Muscle of back (tissue), 11 donors: ENCODE measurements around the gene PARD6G. TPM values are rescaled to one million over a fixed set of nuclear protein-coding genes. Genes with fewer than 3 reads are reported as not detected.

Experiments
- DNase-seq, 3 donors: peaks; one replicate each; pipeline versions ENCODE4 v3.0.0 to v3.0.0-alpha.2; 2013
- polyA plus RNA-seq, 10 donors: library from polyadenylated mRNA; unstranded; fragments of 120-200 nt; gene quantifications; one replicate each; pipeline ENCODE4 v1.2.1, GENCODE V29; 2013; ENCODE audit not compliant: insufficient read length in 10 of 10

PARD6G gene
- polyA plus RNA-seq, 10 donors = 4.4 to 12.7 (median 5.4) TPM

DNA sequence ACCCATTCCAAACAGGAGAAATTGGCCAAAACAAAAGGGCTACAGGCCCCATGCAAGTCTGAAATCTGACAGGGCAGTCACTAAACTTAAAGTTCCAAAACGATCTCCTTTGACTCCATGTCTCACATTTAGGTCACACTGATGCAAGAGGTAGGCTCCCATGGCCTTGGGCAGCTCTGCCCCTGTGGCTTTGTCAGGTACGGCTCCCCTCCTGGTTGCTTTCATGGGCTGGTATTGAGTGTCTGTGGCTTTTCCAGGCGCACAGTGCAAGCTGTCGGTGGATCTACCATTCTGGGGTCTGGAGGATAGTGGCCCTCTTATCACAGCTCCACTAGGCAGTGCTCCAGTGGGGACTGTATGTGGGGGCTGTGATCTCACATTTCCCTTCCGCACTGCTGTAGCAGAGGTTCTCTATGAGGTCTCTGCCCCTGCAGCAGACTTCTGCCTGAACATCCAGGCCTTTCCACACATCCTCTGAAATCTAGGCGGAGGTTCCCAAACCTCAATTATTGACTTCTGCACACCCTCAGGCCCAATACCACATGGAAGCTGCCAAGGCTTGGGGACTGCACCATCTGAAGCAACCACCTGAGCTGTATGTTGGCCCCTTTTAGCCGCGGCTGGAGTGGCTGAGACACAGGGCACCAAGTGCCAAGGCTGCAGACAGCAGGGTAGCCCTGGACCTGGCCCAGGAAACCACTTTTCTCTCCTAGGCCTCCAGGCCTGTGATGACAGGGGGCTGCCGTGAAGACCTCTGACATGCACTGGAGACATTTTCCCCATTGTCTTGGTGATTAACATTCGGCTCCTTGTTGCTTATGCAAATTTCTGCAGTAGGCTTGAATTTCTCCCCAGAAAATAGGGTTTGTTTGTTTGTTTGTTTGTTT lies 28.7 kb downstream of the PARD6G start:
- no peak for DNase-seq

DNA sequence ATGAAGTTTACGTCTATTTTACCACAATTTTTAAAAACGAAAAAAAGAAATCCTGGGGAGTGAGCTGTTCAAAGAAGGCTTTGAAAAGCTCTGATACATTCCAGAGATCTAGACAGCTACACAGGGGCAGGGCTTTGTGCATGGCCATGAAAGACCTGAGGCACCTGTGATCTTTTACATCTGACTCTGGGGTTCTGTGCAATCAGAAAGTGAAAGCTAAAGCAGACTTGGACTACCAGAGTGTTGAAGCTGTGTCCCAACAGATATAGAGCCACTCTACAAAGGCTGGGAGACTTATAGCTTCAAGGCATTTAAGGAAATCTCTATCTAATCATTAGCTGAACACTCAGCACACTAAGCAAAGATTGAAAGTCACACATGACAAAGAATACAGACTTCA lies 34.1 kb downstream of the PARD6G start:
- DNase-seq = no peak

DNA sequence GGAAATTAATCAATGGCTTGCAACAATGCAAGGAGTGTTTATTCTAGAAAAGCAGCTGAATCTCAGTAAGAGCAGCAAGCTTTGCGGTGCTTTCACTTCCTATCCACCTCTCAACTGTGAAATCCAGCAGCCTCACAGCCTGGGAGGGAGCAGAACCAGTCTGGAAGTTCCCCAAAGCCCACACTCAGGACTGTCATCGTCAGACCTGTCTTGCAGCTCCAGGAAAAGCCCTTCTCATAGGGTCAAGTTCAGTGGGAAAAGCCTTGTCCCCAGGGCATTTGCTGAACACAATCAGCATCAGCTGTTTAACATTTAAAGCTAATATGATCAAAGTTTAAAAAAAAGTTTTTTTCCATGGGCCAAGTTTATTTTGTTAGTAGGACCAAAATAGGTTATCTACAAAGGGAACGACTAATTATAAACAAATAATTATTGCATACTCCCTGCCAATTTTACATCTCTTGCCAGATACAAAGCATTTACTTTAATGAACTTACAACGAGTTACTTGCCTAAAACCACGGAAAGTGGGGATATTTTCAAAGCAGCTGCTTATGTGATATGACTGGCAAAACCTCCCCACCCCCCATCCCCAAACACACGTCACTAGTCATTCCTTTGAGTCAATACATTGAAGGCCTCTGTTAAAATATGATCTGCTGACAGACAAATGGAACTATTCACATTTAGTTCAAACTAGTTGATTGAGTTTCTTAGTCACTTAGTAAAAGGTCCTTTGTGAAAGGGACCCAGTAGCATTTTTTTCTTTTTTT lies 36.8 kb downstream of the PARD6G start:
- DNase-seq = no peak

DNA sequence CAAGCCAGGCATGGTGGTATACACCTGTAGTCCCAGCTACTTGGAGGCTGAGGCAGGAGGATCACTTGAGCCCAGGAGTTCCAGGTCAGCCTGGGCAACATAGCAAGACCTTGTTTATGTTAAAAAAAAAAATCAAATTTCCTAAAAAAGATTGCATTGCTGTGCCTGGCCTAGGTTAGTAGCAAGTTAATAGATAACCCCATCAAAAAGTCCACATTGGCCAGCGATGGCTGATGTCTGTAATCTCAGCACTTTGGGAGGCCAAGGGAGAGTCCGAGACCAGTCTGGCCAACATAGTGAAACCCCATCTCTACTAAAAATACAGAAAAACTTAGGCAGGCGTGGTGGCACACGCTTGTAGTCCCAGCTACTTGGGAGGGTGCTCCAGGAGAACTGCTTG lies 38.7 kb downstream of the PARD6G start:
- no peak for DNase-seq

DNA sequence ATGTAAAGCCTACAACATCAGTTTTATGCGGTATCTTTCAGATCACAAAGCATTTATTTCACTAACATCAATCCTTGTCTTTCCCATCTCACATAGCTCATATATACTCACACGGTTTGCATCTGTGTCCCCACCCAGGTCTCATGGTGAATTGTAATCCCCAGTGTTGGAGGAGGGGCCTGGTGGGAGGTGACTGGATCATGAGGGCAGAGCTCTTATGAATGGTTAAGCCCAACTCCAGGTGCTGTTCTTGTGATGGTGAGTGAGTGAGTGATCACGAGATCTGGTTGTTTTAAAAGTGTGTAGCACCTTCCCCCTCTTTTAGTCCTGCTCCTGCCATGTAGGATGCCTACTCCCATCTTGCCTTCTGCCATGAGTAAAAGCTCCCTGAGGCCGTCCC lies 42.0 kb downstream of the PARD6G start:
- no peak for DNase-seq

DNA sequence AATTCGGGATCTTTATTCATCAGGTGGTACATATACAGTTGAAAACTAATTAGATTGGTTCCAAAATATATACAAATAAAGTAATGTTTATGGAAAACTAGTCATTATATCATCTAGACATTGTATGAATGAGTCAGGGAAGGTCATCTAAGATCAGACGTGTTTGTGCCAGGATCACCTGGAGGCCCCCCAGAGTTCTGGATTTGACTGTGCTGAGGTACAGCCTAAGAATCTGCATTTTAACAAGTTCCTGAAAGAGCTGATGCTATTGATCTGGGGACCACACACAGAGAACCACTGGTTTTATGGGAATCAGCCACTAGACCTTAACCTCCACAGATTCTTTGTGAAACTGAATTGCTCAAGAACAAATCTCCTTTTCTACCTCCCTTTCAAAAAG lies 43.2 kb downstream of the PARD6G start:
- DNase-seq = no peak

DNA sequence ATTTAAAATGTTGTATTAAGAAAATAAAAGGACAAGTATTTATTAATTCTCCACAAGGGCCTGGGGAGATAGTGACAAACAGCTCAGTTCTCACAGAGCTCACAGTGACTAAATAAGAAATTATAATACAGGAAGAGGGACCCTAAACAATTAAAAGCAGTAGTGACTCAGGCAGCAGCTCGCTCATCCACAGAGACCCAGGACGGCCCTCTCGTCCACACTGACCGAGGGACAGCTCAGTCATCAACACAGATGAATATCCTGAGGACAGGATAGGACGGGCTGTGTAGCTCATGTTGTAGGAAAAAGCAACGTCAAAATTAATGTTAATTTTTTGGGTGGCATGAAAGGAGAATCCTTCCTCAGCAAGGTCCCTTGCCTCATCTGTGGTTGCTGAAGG lies 44.1 kb downstream of the PARD6G start:
- no peak for DNase-seq

DNA sequence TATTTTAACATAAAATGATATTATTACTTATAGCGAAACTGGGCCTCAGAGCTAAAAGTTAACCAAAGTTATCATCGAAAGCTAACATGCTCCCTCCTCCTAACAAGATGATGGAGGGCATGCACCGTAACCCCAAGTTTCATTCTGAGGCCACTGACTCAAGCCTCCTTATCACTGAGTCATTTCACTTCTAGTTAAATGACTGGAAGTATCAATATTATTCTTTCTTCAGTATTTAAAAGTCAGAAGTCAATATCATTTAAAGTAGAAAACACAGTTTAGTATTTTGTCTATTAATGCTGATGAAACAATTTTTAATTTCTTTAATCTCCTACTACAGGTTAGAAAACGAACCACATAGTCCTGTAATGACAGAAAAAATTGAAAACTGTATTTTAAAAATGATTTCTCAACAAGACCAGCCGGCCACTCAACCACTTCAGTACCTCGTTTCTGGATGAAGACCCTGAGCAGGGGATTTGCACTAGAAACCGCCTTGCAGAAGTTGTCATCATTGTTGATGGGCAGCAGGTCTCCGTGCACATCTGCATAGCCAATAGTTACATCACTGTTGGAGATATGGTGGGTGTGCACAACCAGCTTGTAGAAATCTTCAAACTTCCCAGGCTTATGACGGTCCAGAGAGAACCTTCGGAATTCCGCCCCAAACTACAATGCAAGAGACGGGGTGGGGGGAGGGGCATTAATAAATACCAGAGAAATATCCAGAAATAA lies 44.9 kb downstream of the PARD6G start:
- DNase-seq = no peak

DNA sequence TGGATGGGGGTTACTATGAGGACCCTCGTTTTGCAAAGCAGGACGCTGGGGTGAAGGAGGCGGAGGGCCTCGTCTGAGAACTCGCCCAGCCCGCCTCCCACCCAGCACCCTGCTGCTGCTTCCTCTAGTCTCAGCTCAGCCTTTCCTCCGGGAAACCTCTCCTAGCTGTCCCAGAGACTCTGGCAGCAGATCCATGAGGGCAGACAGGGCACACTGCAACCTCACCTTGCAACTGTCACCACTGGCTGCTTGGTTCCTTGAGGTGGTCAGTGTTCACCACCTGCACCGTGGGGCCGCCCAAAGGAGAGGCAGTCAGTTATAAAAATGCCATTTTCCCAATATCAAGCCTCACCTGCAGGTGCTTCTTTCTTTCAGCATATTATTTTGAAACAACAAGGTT lies 45.6 kb downstream of the PARD6G start:
- DNase-seq = no peak

DNA sequence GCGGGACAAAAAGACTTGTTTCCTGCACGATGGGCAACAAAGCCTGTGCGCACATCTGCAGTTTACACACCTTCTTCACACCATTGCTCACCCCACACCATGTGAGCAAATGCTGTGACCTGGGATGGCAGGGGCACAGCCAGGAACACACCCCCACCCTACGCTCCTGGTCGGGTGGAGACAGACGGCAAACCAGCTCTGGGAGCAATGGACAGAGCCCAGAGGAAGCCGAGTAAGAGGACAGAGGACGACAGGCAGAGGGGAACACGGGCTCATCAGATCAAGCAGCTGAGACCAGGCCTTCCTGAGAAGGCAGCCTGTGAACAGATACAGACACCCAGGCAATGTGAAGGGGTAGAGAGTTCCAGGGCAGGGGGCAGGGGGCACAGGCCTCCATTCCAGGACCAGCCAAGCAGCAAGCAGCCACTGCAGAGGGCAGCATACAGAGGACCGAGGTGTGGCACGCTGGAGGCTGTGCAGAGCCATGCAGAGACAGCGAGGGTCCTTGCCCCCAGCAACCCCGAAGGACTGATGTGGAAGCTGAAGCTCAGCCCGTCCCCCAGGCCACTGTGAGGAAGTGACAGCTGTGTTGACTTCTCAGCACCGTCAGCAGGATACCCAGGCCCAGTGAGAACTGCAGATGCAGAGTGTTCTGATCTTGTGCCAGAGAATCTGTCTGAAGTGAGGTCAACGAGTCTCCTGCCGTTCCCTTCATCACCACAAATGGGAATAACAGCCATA lies 46.2 kb downstream of the PARD6G start:
- peak in 1 of 3 donors; percentile 39 for DNase-seq

DNA sequence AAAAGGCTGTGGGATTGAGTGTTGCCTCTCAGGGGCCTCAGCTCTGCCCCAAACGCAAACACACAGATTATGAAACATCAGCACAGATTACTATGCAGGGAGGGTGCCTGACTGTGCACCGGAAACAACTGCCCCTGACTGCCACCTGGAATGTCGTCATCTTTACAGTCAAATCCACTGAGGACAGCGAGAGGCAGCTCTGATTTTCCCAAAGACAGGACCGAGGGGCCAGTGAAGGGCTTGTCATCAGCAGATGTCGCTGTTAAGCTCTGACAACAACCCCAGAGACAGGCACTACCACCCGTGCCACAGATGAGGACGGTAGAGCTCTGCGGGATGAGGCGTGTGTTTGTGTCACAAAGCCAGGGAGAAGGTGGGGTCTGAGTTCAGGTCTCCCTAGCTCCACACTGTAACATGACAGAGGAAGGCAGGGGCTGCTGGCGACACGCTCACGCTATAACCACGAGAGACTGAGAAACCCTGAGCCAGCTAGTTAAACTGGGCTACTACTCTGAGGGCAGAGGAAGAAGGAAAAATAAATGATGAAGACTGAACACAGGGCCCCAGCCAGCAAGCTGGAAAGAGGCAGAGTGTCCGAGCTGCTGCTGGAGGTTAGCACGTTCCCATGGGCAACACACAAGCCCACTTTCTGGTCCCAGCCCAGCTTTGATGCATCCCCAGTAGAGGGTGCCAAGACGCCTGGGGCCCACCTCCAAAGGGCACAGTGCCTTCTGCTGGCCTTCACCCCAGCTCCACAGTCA lies 47.0 kb downstream of the PARD6G start:
- peak in 1 of 3 donors; percentile 20 for DNase-seq

DNA sequence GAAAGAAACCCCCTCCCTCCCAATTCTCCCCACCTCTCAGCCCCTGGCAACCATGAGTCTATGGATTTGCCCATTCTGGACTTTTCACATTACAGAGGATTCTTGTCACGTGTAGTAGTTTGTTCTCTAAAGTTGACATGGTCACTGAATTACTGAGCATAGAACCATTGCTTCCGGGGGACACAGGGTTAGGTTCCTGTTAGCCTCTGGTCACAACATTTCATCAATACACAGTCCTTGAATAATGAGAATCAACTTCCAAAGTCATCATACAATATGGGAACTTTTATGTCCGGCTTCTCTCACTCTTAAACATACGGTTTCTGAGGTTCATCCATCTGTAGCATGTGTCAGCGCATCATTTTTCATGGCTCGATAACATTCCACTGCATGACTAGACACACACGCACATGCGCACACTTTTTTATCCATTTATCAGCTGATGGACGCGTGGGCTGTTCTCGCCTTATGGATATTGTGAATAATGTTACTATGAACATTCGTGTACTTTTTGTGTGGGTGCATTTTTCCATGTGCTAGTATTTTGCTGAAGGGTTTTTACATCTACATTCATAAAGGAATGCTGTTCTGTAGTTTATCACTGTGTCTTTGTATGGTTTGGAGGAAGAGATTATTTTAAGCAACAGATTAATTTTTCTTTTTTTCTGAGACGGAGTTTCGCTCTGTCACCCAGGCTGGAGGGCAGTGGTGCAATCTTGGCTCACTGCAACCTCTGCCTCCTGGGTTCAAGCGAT lies 48.1 kb downstream of the PARD6G start:
- no peak for DNase-seq

DNA sequence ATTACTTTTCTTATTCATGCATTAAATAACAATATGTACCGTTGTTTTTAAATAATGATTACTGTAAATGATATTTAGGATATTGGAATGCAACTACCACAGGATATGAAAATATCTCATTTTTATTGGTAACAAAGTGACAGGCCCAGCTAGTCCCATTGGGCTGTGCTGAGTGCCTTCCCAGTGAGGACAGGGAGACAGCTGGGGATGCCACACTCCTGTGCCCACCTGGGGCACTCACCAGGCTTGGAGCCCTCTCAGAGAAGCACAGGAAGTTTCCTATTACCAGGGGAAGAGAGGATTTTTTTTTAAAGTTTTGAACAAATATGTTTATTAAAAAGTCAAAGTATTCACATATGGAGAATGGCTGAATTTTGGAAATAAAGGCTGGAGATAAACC lies 48.9 kb downstream of the PARD6G start:
- no peak for DNase-seq

DNA sequence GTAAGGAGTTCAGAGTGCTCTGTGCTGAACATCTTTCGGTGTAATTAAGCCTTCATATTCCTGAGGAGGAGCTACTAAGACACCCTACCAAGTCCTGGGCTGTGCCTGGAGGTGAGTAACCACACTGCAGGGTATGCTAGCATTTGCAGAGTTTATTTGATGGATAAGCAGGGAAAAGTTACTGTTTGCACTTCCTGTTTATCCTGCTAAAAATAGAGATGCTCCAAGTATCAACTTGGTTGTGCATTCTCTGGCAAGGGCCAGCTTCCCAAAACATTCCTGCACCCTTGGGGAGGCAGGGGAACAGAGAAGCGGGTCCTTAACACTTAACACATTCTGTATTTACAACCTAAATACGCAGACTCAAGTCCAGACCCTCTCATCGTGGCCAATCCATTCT lies 49.8 kb downstream of the PARD6G start:
- DNase-seq = no peak

DNA sequence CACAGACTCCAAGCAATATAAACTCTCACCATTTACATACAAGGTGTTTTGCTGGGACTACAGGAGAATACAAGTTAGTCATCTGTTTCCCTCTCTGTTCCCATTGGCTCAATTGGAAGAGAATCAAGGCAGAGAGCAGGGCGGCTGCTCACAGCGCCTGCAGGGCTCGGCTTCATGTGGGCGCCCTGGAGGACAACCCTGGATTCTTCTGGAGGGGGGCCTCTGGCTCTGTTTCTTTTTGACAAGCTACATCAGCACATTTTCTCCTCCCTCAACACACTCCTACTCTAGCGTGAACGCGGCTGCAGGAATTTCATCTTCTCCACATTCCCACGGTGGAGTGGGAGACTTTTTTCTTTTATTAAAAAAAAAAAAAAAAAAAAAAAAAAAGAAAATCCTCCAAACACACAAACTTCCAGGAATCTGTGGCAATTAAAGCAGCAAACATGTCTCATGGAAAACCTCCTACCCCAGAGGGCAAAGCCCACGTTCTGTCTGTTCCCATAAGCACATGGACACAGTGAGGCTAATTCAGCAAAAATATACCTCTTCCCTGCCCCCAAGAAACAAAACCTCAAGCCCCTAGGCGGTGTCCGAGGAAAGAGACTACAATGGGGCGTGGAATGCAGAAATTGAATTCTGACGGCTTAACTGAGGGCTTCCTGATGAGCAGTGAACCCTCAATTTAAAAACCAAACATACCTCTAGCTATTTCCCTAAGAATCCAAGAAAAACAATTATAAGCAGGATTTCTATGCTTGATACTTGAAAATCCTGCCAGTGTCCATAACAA lies 50.6 kb downstream of the PARD6G start:
- DNase-seq = peak in 1 of 3 donors; percentile 25

DNA sequence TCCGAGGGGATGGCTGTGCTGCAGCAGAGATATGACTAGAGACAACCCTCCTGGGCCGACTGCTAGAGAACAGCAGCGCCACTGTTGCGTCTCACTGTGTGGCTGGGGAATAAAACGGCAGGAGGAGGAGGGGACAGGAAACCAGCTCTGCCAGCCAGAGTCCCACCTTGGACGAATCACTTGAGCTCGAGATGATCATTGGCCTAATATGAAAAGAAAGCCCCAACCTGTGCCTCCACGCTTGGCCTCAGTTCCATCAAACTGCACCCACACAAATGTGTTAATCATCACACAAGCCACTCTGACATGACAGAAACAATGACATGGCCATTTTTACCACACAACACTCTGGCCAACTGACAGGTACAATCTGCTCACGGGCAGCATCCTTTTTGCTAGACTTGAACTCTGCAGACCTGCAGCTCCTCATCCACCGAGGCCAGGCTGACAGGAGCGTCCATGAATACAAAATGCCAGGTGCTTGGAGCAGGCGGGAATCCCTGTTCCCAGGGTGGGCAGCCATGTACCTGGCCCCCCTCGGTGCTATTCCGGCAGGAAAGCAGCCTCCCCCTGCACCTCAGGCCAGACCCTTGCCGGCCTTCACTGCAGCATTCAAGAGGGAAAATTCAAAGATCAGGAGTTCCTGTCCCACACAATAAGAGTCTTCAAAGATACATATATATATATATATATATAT lies 52.3 kb downstream of the PARD6G start:
- no peak for DNase-seq

DNA sequence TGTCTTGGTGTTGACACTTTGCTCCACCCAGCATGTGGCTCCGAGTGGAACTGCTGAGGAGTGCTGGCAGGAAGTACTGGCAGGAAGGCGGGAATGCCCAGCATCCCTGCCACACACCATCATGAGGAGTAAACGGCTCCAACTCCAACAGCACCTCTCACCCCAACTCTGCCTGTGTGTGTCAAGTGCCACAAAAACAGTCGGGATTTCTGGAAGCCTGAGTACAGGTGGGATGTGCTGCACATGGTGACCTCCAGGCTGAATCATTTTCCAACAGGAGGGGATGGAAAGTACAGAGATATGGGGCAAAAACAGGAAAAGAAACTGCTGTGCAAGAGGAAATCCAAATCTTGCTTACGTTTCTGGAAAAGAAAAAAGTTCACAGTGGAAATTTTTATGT lies 53.6 kb downstream of the PARD6G start:
- DNase-seq = no peak

DNA sequence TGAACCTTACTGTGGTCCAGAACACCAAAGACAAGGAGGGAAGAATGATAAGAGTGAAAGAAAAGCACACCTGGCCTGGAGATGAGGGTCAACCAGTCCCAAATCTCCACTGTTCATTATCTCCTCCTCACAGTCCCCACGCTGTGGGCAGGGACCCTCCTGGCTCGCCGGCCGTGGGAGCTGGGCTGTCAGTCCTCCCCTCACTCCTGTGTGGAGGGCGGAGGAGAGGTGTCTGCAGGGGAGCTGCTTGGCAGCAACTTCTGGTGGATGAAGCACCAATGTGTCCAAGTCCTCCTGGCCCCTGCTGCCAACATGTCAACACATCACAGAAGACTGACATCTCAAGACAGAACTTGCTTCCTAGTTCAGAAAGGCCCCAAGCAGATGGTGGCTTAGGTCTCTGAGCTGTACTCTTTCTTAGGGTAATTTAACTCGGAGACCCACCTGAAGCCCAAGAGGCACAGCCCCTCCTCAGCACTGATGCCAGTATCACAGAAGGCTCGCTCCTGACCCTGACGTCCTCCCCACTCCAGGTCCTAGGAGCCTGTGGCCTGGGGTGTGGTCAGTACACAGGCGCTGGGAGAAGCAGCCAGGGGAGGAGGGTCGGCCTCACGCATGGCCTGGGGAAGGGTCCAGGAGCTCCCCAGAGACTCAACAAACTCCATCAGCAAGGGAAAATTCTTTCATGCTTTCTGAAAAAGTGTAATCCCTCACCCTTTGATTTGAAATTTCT lies 54.5 kb downstream of the PARD6G start:
- no peak for DNase-seq
